Tibial nerve (tissue), 3 donors: ENCODE measurements around the gene DOCK1.

ENCODE experiments used
- POLR2A ChIP-seq, 2 donors: fragments of 450-650 bp; IDR thresholded peaks; one replicate each; pipeline ENCODE4 v1.6.1; 2017; ENCODE audit warnings: antibody characterized with exemption in 2 of 2, mild to moderate bottlenecking in 2 of 2, moderate library complexity in 2 of 2
- TF ChIP-seq, protein P1 (sequence below), 5 experiments: fragments of 200-600 bp in 3 of 5; fragments of 450-650 bp in 2 of 5; sonication (generic) in 3 of 5; IDR thresholded peaks; one replicate each; pipeline ENCODE4 v1.5.1; 2016 to 2019; ENCODE audit warnings: antibody characterized with exemption in 5 of 5, mild to moderate bottlenecking in 3 of 5, moderate library complexity in 2 of 5

- TF ChIP-seq, protein P1, sequence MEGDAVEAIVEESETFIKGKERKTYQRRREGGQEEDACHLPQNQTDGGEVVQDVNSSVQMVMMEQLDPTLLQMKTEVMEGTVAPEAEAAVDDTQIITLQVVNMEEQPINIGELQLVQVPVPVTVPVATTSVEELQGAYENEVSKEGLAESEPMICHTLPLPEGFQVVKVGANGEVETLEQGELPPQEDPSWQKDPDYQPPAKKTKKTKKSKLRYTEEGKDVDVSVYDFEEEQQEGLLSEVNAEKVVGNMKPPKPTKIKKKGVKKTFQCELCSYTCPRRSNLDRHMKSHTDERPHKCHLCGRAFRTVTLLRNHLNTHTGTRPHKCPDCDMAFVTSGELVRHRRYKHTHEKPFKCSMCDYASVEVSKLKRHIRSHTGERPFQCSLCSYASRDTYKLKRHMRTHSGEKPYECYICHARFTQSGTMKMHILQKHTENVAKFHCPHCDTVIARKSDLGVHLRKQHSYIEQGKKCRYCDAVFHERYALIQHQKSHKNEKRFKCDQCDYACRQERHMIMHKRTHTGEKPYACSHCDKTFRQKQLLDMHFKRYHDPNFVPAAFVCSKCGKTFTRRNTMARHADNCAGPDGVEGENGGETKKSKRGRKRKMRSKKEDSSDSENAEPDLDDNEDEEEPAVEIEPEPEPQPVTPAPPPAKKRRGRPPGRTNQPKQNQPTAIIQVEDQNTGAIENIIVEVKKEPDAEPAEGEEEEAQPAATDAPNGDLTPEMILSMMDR (IDR thresholded peaks at IDR 0.05): no peak
- TF ChIP-seq POLR2A (IDR thresholded peaks at IDR 0.05): no peak
Measured at GRCh38 chr10:127018766-127019165, 113.5 kb downstream of the DOCK1 start.
